22Rv1 (cell line): ENCODE results near the gene P2RX3.
"Not testable (repeated sequence)": the region's sequence is repeated elsewhere in the genome, so short reads cannot be mapped to it uniquely, and the experiment has no call there.

Source experiments
- H3K27ac ChIP-seq: fragments of 450-650 bp; 2 replicates; pipeline ENCODE4 v1.5.1; 2017
- ZFX ChIP-seq: fragments of 450-650 bp; IDR thresholded peaks from 2 replicates; pipeline ENCODE4 v1.6.1; 2017; ENCODE audit warnings: antibody characterized with exemption, borderline replicate concordance
- TF ChIP-seq, protein P1 (sequence below): fragments of 450-650 bp; IDR thresholded peaks from 2 replicates; pipeline ENCODE4 v1.5.1; 2017; ENCODE audit warnings: mild to moderate bottlenecking

Gene P2RX3

DNA sequence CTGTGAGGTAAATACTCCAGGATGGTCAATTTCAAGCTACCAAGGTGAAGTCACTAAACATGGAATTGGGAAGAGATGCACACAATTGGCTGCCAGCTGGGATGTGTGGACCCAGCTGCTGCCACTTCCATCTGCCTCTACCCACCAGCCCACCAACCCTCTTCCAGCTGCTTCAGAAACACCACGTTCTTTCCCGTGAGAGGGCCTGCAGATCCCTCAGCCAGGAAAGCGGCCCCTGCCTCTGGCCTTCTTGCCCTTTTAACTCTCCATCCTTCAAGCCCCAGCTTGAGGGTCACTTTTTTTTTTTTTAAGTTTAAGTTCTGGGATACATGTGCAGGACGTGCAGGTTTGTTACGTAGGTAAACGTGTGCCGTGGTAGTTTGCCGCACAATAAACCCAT is 22.8 kb downstream of the P2RX3 start:
- TF ChIP-seq ZFX = no peak
- TF ChIP-seq, protein P1, sequence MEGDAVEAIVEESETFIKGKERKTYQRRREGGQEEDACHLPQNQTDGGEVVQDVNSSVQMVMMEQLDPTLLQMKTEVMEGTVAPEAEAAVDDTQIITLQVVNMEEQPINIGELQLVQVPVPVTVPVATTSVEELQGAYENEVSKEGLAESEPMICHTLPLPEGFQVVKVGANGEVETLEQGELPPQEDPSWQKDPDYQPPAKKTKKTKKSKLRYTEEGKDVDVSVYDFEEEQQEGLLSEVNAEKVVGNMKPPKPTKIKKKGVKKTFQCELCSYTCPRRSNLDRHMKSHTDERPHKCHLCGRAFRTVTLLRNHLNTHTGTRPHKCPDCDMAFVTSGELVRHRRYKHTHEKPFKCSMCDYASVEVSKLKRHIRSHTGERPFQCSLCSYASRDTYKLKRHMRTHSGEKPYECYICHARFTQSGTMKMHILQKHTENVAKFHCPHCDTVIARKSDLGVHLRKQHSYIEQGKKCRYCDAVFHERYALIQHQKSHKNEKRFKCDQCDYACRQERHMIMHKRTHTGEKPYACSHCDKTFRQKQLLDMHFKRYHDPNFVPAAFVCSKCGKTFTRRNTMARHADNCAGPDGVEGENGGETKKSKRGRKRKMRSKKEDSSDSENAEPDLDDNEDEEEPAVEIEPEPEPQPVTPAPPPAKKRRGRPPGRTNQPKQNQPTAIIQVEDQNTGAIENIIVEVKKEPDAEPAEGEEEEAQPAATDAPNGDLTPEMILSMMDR = no peak
- H3K27ac ChIP-seq = no peak overlapping the region

DNA sequence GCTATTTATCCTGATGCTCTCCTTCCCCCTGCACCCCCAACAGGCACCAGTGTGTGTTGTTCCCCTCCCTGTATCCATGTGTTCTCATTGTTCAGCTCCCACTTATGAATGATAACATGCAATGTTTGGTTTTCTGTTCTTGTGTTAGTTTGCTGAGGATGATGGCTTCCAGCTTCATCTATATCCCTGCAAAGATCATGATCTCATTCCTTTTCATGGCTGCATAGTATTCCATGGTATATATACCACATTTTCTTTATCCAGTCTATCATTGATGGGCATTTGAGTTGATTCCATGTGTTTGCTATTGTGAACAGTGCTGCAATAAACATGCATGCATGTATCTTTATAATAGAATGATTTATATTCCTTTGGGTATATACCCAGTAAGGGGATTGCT is 23.3 kb downstream of the P2RX3 start:
- H3K27ac ChIP-seq = not testable (repeated sequence)

DNA sequence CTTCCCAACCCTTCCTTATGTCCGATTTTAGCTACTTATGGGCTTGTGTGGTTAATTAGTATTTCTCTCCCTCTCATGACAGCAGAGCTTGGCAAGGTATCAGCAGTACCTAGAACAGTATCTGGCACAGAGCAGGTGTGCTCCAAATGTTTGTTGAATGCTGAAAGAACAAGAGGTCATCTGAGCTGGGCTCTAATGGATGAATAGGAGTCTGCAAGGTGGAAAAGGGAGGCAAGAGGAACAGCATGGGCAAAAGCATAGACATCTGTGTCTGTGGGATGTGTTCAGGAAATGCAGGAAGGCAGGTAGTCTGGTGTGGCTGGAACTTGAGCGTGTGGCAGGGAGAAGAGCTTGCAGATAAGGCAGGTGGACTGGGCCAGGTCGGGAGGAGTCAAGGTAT is 23.8 kb downstream of the P2RX3 start:
- H3K27ac ChIP-seq = no peak overlapping the region
- TF ChIP-seq ZFX = no peak
- TF ChIP-seq, protein P1 = no peak

DNA sequence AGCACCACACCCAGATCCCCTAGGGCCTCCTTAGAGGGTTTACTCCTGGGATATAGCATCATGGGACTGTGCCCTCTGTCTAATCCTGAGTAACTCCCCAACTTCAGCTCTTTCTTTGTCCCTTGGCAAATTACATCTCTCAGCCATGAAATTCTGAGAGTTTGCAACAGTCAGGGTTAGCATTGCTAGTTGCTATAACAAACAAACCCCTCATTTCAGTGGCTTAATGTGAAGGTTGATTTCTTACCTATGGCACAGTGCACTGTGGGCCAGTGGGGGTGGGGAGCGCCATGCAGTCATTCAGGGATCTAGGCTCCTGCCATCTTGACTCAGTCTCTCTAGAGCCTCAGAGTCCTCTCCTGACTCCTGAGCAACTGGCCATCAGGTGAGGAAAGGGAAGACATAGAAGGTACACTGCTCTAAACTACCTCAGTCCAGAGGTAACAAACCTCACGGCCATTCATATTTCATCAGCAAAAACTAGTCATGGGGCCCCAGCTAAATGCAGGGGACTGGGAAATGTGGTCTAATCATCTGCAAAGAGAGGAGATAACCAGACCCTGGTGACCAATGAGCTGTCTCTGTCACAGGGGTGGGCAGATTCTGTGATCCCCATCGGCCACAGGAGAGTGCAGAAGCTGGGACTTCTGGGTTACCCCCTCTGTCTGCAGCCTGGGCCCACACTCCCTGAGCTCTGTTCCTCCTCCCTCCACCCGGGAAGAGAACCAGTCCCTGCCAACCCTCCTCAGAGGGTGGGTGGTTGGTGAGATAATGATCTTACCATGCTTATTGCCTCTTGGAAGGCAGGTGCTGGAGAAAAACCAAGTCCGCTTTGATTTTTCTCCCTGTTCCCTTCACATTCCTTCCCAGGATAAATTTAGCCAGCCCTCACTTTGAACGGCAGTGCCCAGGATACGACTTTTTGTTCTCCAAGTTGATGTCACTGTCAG is 25.3 kb downstream of the P2RX3 start:
- TF ChIP-seq, protein P1 = no peak
- TF ChIP-seq ZFX = no peak
- no peak overlapping the region for H3K27ac ChIP-seq

DNA sequence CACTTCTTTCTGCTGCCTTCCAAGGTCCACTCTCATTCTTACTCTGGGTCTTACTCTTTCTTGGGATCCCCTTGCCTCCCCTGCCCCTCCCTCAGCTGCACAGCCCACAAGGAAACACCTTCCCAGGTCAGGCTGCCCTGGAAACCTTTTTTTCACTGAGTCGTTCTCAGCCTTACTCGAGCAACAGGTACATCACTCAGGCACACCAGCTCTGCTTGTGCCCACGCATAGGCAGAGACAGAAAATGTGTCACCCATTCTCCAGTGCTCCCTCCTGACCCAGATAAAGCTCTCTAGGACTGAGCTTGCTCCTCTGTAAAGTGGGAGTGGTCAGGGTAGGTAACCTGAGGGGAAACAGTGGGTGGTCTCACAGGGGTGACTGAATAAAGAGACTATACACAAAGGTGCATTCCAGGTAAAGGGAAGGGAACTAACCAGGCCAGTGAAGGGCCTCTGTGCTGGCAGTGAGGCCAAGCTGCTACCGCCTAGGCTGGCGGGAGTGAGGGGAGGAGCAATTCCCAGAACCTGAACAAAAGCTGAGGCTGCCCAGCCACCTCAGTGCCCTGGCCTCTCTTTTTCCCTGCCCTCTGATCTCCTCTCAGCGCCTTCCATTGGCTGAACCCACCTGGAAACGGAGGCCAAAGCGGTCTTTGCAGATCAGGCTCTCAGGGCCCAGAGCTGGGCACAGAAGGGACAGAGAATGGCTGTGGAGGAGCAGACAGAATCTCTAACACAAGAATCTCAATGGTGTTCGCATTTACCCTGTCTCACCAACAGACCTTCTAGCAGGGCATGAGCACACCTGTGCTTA is 26.9 kb downstream of the P2RX3 start:
- TF ChIP-seq ZFX = no peak
- TF ChIP-seq, protein P1 = no peak
- no peak overlapping the region for H3K27ac ChIP-seq

DNA sequence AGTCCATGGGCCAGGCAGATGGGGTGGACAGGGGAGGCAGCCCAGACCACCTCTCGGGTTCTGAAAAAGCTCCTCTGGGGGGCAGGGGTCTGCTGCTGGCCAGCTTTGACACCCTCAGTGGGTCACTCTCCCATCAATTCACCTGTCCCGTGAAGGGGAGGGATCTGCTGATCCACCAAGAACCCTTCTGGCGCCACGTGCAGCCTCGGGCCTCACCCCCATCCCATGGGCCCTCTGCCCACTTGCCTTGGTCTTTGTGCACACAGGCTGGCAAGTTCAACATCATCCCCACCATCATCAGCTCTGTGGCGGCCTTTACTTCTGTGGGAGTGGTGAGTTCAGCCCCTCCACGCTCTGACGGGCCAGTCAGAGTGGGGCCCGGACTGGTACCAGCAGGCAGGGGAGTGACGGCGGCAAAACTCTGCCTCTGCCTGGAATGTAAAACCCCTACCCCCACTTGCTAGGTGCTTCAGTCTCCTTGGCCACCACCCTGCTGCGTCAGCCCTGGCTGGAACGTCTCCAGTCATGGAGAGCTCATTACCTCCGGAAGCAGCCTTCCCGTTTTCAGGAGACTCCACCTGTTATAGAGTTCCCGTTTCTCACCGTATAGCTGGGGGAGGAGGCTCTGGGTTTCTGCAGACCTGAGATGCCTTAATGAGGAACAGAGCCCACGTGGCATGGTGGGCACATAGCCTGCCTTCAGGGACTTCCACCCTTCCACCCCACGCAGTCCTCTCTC is 30.1 kb downstream of the P2RX3 start:
- TF ChIP-seq, protein P1 = no peak
- no peak for TF ChIP-seq ZFX
- no peak overlapping the region for H3K27ac ChIP-seq

DNA sequence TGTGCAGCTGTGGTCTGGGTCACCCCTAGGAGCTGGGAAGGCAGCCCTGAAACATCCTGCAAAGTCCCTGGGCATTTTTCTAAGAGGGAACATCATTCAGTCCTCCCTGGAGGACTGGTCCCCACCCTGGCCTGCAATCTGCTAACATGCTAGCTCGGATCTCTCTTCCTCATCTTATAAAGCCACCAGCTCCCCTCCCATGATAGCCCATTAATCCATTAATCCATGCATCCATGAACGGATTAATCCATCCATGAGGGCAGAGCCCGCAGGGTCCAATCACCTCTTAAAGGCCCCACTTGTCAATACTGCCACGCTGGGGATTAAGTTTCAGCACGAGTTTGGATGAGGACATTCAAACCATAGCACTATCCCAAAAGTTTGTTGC is 30.7 kb downstream of the P2RX3 start:
- TF ChIP-seq, protein P1 = no peak
- no peak for TF ChIP-seq ZFX

More for the DNA sequence above, 30.7 kb downstream of the P2RX3 start:
- H3K27ac ChIP-seq = no peak overlapping the region
